Cardiac muscle cell (in vitro differentiated cells and primary cell): ENCODE results near the gene TFCP2L1. TPM values are rescaled to one million over a fixed set of nuclear protein-coding genes. Genes with fewer than 3 reads are reported as not detected.

ENCODE experiments used
- DNase-seq, 2 donors: peaks; one replicate each; pipeline versions ENCODE4 v3.0.0 to v3.0.0-alpha.2; 2010 to 2017; ENCODE audit warnings: low read depth in 1 of 2, low spot score in 1 of 2
- H3K27ac ChIP-seq: fragments of 200-600 bp; sonication (generic); 2 replicates; pipeline ENCODE4 v1.5.1; 2016
- H3K27me3 ChIP-seq: fragments of 200-600 bp; sonication (generic); 2 replicates; pipeline ENCODE4 v1.6.0; 2016; ENCODE audit warnings: control low read depth
- H3K36me3 ChIP-seq: fragments of 200-600 bp; sonication (generic); 2 replicates; pipeline ENCODE4 v1.5.1; 2016; ENCODE audit warnings: control low read depth
- H3K4me1 ChIP-seq: fragments of 200-600 bp; sonication (generic); 2 replicates; pipeline ENCODE4 v1.8.1; 2017; ENCODE audit warnings: low read depth, mild to moderate bottlenecking, mixed run types
- H3K4me3 ChIP-seq: fragments of 200-600 bp; sonication (generic); 2 replicates; pipeline ENCODE4 v1.5.1; 2016; ENCODE audit warnings: mild to moderate bottlenecking
- H3K9me3 ChIP-seq: fragments of 200-600 bp; sonication (generic); 2 replicates; pipeline ENCODE4 v1.5.1; 2017; ENCODE audit warnings: low read depth, mild to moderate bottlenecking, control low read depth
- CTCF ChIP-seq: IDR thresholded peaks from 2 replicates; pipeline ENCODE4 v1.5.1; 2012; ENCODE audit warnings: low read depth, mild to moderate bottlenecking, low read length
- polyA plus RNA-seq: library from polyadenylated mRNA; unstranded; fragments of >200 nt; fragmentation: Nextera tagmentation; extraction: Ambion mirVana; gene quantifications from 2 replicates; pipeline ENCODE4 v1.2.1, GENCODE V29; 2016
- total RNA-seq: library from RNA; depleted of rRNA; stranded (reverse); fragments of >200 nt; gene quantifications from 2 replicates; pipeline ENCODE4 v1.2.3, GENCODE V29; 2016

Gene TFCP2L1
- total and polyA plus RNA-seq, 2 experiments from 2014 or later = 0.31 TPM; not detected in 1

- no peak overlapping the region for H3K4me3 ChIP-seq
These were observed 93.5 kb downstream of the TFCP2L1 start for GRCh38 chr2:121191191-121192170.

GRCh38 chr2:121189661-121190381 is 95.2 kb downstream of the TFCP2L1 start:
- DNase-seq = no peak
- Histone ChIP-seq H3K9me3 (no peaks in the 10 kb centered on the region), H3K27me3 (no peaks in the 10 kb centered on the region), H3K4me1 (no peaks in the 10 kb centered on the region), H3K27ac (no peak overlapping the region), H3K36me3 (no peaks in the 10 kb centered on the region), H3K4me3 (no peak overlapping the region)
- no peak for TF ChIP-seq CTCF

More at GRCh38 chr2:121191191-121192170, 93.5 kb downstream of the TFCP2L1 start:
- H3K9me3 ChIP-seq = no peaks in the 10 kb centered on the region
- no peaks in the 10 kb centered on the region for H3K4me1 ChIP-seq
- H3K36me3 ChIP-seq = no peaks in the 10 kb centered on the region
- TF ChIP-seq CTCF = no peak
- no peak for DNase-seq
- no peaks in the 10 kb centered on the region for H3K27me3 ChIP-seq
- no peak overlapping the region for H3K27ac ChIP-seq

GRCh38 chr2:121189011-121189410 is 96.0 kb downstream of the TFCP2L1 start:
- no peak overlapping the region for H3K4me3 ChIP-seq
- H3K9me3 ChIP-seq = no peaks in the 10 kb centered on the region
- no peaks in the 10 kb centered on the region for H3K4me1 ChIP-seq
- no peak overlapping the region for H3K27ac ChIP-seq
- TF ChIP-seq CTCF = no peak
- peak in 1 of 2 donors; percentile 45 for DNase-seq
- H3K36me3 ChIP-seq = no peaks in the 10 kb centered on the region
- no peaks in the 10 kb centered on the region for H3K27me3 ChIP-seq

GRCh38 chr2:121187982-121188411 is 97.0 kb downstream of the TFCP2L1 start:
- Histone ChIP-seq H3K4me1 (no peaks in the 10 kb centered on the region), H3K27me3 (no peaks in the 10 kb centered on the region), H3K4me3 (no peak overlapping the region), H3K9me3 (no peaks in the 10 kb centered on the region), H3K27ac (no peak overlapping the region), H3K36me3 (no peaks in the 10 kb centered on the region)
- TF ChIP-seq CTCF = no peak
- no peak for DNase-seq

DNA sequence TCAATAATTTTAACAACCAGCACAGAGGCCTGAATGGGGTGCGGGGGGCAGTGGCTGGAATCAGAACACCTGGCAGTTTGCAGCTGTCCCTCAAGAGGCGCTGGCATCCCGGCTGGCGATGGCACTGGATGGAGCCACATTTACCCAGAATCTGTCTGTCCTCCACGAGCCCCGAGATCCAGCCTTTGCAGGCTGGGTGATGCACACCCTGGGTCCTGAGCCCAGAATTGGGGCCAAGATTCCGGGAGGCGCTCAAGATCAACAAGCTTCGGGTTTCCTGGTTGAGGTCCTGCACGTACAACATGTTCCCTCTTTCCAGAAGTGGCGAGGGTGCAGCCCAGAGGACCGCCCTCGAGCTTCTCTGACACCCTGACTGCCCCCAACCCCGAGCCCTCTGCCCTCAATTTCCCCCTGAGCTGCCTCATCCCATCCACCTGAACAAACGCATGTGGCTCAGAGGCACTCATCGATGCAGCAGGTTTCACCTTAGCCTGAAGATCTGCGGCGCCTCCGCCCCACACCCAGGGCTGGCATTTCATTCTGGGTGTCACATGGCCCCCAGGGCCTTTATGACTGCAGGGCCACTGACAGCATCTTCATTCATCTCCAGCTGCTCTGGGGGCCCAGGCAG is 97.5 kb downstream of the TFCP2L1 start:
- Histone ChIP-seq H3K4me3 (no peak overlapping the region), H3K4me1 (no peaks in the 10 kb centered on the region), H3K36me3 (no peaks in the 10 kb centered on the region), H3K27me3 (no peaks in the 10 kb centered on the region), H3K9me3 (no peaks in the 10 kb centered on the region), H3K27ac (no peak overlapping the region)
- no peak for DNase-seq
- TF ChIP-seq CTCF = no peak
